HepG2 (cell line): ENCODE results near the gene GRM8.

Source experiments
- EP300 ChIP-seq, 3 experiments: sonication (generic) in 1 of 3; formaldehyde crosslinking in 1 of 3; IDR thresholded peaks; 2 replicates each; pipeline versions ENCODE4 v1.5.1 to v1.6.1; 2011 to 2020; ENCODE audit warnings: low read depth in 2 of 3, low read length in 2 of 3, borderline replicate concordance in 1 of 3, improper control_type of control experiment in 1 of 3, mild to moderate bottlenecking in 1 of 3, missing genetic modification reagents in 1 of 3, moderate library complexity in 1 of 3
- EZH2 ChIP-seq: conservative IDR thresholded peaks from 2 replicates; pipeline ENCODE4 v1.6.1; 2012; ENCODE audit warnings: mild to moderate bottlenecking, low read depth, low read length, moderate library complexity
- HOXD1 ChIP-seq: sonication (generic); formaldehyde crosslinking; IDR thresholded peaks from 2 replicates; pipeline ENCODE4 v1.5.0; 2020; ENCODE audit warnings: missing genetic modification reagents
- SETDB1 ChIP-seq: sonication (generic); formaldehyde crosslinking; IDR thresholded peaks from 2 replicates; pipeline ENCODE4 v1.5.1; 2020; ENCODE audit warnings: missing genetic modification reagents, mild to moderate bottlenecking, borderline replicate concordance
- TOE1 ChIP-seq: sonication (generic); formaldehyde crosslinking; IDR thresholded peaks from 2 replicates; pipeline ENCODE4 v1.4.0; 2020; ENCODE audit warnings: mild to moderate bottlenecking, missing genetic modification reagents
- ZFP36 ChIP-seq: fragments of 150-350 bp; IDR thresholded peaks from 2 replicates; pipeline ENCODE4 v1.6.1; 2018; ENCODE audit warnings: borderline replicate concordance, low read length, low read depth; ENCODE audit not compliant: partially characterized antibody
- ZNF274 ChIP-seq: sonication (generic); formaldehyde crosslinking; IDR thresholded peaks from 2 replicates; pipeline ENCODE4 v1.5.1; 2020; ENCODE audit warnings: mild to moderate bottlenecking, missing genetic modification reagents
- ZNF446 ChIP-seq: sonication (generic); formaldehyde crosslinking; IDR thresholded peaks from 2 replicates; pipeline ENCODE4 v1.5.0; 2020; ENCODE audit warnings: mild to moderate bottlenecking, missing genetic modification reagents
- ZSCAN25 ChIP-seq: sonication (generic); formaldehyde crosslinking; IDR thresholded peaks from 2 replicates; pipeline ENCODE4 v1.8.0; 2022; ENCODE audit warnings: mild to moderate bottlenecking, missing genetic modification reagents
- TF ChIP-seq, protein P1 (sequence below): IDR thresholded peaks from 2 replicates; pipeline ENCODE4 v1.6.1; 2012; ENCODE audit warnings: inconsistent platforms
- TF ChIP-seq, protein P2 (sequence below): sonication (generic); formaldehyde crosslinking; IDR thresholded peaks from 2 replicates; pipeline ENCODE4 v1.5.0; 2020; ENCODE audit warnings: mild to moderate bottlenecking, missing genetic modification reagents, moderate library complexity

DNA sequence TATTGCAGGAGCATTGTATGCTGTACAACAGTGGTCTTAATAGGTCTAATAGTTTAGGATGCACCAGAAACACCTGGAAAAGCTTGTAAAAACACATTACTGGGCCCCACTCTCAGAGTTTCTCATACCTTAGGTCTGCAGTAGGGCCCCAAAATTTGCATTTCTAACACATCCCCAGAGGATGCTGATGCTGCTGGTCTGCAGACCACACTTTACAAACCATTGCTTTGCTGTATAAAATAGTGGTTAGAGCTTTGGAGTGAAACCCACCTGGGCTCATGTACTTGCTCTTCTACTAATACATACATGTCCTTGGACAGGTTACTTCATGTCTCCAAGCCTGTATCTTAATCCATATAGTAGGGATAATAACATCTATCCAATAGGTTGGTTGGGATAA is 279.7 kb downstream of the GRM8 start:
- TF ChIP-seq HOXD1 (no peak), TOE1 (CRISPR knock-in tag) (no peak), EZH2 (no peak), ZFP36 (no peak), EP300 (IDR thresholded peaks at IDR 0.05; ENCODE audit: low read depth in 2 of 2, low read length in 2 of 2) (no peak), EP300 (CRISPR knock-in tag; IDR thresholded peaks at IDR 0.05; ENCODE audit: borderline replicate concordance) (no peak), ZNF446 (CRISPR knock-in tag) (no peak), ZSCAN25 (CRISPR knock-in tag) (no peak), SETDB1 (CRISPR knock-in tag) (no peak), ZNF274 (no peak)
- TF ChIP-seq, protein P1, sequence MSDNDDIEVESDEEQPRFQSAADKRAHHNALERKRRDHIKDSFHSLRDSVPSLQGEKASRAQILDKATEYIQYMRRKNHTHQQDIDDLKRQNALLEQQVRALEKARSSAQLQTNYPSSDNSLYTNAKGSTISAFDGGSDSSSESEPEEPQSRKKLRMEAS: no peak
- TF ChIP-seq, protein P2, sequence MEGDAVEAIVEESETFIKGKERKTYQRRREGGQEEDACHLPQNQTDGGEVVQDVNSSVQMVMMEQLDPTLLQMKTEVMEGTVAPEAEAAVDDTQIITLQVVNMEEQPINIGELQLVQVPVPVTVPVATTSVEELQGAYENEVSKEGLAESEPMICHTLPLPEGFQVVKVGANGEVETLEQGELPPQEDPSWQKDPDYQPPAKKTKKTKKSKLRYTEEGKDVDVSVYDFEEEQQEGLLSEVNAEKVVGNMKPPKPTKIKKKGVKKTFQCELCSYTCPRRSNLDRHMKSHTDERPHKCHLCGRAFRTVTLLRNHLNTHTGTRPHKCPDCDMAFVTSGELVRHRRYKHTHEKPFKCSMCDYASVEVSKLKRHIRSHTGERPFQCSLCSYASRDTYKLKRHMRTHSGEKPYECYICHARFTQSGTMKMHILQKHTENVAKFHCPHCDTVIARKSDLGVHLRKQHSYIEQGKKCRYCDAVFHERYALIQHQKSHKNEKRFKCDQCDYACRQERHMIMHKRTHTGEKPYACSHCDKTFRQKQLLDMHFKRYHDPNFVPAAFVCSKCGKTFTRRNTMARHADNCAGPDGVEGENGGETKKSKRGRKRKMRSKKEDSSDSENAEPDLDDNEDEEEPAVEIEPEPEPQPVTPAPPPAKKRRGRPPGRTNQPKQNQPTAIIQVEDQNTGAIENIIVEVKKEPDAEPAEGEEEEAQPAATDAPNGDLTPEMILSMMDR (CRISPR knock-in tag): no peak
